Activated naive CD8-positive, alpha-beta T cell treated with anti-CD3 and anti-CD28 coated beads, Interleukin-2, amount 50 U/mL, for 24 hours (primary cell): ENCODE data around the gene OPRD1.
"Not testable (repeated sequence)": the region's sequence is repeated elsewhere in the genome, so short reads cannot be mapped to it uniquely, and the experiment has no call there.

Experiments
- ATAC-seq: fragments of 150-1000 bp; cut with Tn5 transposase; one replicate; pipeline ENCODE4 v1.10.0; 2021
- DNase-seq: peaks from one replicate; pipeline ENCODE4 v3.0.0; 2021
- H3K27ac Mint-ChIP-seq: one replicate; pipeline ENCODE4 v1.8.0; 2021; ENCODE audit warnings: mild to moderate bottlenecking, mixed read lengths
- H3K27me3 Mint-ChIP-seq: one replicate; pipeline ENCODE4 v1.8.0; 2021; ENCODE audit warnings: mixed read lengths
- H3K36me3 Mint-ChIP-seq: one replicate; pipeline ENCODE4 v1.8.0; 2021; ENCODE audit warnings: low read depth, mixed read lengths
- H3K4me1 Mint-ChIP-seq: one replicate; pipeline ENCODE4 v1.8.0; 2021; ENCODE audit warnings: mixed read lengths
- H3K4me3 Mint-ChIP-seq: one replicate; pipeline ENCODE4 v1.8.0; 2021; ENCODE audit warnings: mild to moderate bottlenecking, moderate library complexity, mixed read lengths
- H3K9me3 Mint-ChIP-seq: one replicate; pipeline ENCODE4 v1.8.0; 2021; ENCODE audit warnings: mixed read lengths

The OPRD1 gene

DNA sequence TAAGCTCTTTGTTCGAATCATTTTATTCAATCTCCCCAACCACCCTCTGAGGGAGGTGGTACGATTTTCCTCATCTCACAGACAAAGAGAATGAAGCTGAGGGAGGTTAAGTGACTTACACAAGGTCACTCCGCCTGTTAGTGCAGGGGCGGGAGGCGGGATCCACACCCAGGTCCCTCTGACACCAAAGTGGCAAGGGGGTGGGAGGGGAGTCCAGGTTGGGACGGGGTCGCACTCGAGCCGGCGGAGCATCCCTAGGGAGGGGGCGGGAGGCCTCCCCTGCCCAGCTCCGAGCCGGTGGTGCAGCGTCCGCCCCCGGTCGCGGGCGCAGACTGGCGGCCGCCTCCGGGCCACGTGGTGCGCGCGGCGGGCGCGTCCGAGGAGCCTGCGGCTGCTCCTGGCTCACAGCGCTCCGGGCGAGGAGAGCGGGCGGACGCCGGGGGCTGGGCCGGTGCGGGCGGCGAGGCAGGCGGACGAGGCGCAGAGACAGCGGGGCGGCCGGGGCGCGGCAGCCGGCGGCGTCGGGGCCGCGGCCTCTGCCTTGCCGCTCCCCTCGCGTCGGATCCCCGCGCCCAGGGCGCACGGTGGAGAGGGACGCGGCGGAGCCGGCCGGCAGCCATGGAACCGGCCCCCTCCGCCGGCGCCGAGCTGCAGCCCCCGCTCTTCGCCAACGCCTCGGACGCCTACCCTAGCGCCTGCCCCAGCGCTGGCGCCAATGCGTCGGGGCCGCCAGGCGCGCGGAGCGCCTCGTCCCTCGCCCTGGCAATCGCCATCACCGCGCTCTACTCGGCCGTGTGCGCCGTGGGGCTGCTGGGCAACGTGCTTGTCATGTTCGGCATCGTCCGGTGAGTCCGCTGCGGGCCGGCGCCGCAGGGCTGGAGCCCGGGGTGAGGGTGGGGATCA lies at the start of gene OPRD1:
TSS of gene OPRD1 (plus strand) at position 405 of the 903 bp plus-strand sequence. CDS start at position 619, 214 bp downstream.
- peak; percentile 7 for ATAC-seq
- Mint-ChIP-seq H3K36me3 (no peaks in the 10 kb centered on the region), H3K4me1 (peaks cover 4% of the 10 kb centered on the region), H3K27me3 (peaks cover 60% of the 10 kb centered on the region), H3K27ac (no peak within 1 kb of the TSS), H3K9me3 (no peaks in the 10 kb centered on the region), H3K4me3 (no peak within 1 kb of the TSS)
- DNase-seq: no peak

DNA sequence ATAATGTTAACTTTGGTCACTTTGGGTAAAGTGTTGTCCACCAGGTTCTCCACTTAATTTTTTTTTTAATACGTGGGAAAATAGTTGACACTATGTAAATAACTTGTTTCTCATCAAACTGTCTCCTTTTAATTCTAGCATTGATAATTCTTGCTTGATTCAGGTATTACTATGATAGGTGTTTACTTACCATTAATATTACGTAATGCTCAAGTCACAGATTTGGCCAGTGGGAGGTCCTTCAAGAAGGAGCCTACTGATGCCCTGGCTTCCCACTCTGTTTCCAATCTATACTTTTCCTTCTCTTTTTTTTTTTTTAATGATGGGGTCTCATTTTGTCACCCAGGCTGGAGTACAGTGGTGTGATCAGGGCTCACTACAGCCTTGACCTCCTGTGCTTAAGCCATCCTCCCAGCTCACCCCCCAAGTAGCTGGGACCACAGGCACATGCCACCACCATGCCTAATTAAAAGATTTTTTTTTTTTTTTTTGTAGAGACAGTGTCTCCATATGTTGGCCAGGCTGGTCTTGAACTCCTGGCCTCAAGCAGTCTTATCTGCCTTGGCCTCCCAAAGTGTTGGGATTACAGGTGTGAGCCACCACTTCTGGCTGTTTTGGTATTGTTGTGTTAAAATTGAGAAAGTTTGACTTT lies 45.3 kb upstream of the OPRD1 start:
- Mint-ChIP-seq H3K36me3 (peaks cover 33% of the 10 kb centered on the region), H3K27me3 (no peaks in the 10 kb centered on the region), H3K27ac (no peak overlapping the region), H3K9me3 (no peaks in the 10 kb centered on the region), H3K4me3 (no peak overlapping the region), H3K4me1 (peaks cover 4% of the 10 kb centered on the region)
- ATAC-seq (no peak), DNase-seq (no peak)

DNA sequence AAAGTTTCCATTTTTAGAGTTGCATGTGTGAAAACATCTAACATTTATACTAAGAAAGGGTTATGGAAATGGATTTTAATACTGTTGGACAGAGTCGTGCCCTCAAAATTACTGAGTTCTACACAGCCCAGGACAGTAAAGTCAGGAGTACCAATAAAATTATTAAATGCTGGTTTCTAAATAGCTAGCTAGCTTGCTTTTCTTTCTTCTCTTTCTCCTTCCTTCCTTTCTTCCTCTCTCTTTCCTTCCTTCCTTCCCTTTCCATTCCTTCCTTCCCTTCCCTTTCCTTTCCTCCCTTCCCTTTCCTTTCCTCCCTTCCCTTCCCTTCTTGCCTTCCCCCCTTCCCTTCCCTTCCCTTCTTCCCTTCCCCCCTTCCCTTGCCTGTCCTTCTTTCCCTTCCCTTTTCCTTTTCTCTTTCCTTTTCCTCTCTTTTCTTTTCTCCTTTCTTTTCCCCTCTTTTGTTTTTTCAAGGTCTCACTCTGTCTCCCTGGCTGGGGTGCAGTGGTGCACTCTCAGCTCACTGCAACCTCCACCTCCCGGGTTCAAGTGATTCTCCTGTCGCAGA lies 41.3 kb upstream of the OPRD1 start:
- peaks cover 28% of the 10 kb centered on the region for H3K36me3 Mint-ChIP-seq
- ATAC-seq (no peak), DNase-seq (no peak)
- H3K27ac Mint-ChIP-seq: no peak overlapping the region
- H3K4me3 Mint-ChIP-seq: no peak overlapping the region
- H3K27me3 Mint-ChIP-seq: no peaks in the 10 kb centered on the region
- no peaks in the 10 kb centered on the region for H3K9me3 Mint-ChIP-seq
- H3K4me1 Mint-ChIP-seq: peaks cover 5% of the 10 kb centered on the region

DNA sequence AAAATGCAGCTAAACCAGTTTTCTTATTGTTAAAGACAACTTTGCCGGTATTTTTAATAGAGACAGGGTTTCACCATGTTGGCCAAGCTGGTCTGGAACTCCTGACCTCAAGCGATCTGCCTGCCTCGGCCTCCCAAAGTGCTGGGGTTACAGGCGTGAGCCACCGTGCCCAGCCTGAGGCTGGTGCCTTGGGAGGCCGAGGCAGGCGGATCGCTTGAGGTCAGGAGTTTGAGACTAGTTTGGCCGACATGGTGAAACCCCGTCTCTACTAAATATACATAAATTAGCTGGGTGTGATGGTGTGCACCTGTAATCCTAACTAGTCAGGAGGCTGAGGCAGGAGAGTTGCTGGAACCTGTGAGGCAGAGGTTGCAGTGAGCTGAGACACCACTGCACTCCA lies 40.0 kb upstream of the OPRD1 start:
- not testable (repeated sequence) for ATAC-seq, H3K9me3 Mint-ChIP-seq, H3K4me3 Mint-ChIP-seq

DNA sequence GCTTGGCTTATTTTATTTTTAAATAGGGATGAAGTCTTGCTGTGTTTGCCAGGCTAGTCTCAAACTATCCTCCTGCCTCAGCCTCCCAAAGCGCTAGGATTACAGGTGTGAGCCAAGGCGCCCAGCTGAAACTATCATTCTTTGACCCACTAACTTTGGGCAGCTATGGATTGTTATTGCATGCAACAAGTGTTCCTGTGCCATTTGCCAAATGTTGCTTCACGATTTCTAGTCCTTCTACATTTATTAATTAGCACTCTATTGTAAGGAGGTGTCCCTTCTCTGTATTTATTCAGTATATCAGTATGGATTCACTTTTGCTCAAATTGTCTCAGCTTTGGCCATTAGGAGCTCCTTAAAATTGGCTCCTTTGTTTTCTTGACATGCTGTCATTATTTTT lies 38.9 kb upstream of the OPRD1 start:
- Mint-ChIP-seq H3K4me3 (no peak overlapping the region), H3K4me1 (peaks cover 5% of the 10 kb centered on the region), H3K27me3 (no peaks in the 10 kb centered on the region), H3K9me3 (no peaks in the 10 kb centered on the region), H3K36me3 (peaks cover 18% of the 10 kb centered on the region), H3K27ac (no peak overlapping the region)
- ATAC-seq (no peak), DNase-seq (no peak)

More for the DNA sequence above, 40.0 kb upstream of the OPRD1 start:
- not testable (repeated sequence) for H3K4me1 Mint-ChIP-seq, H3K27me3 Mint-ChIP-seq, H3K27ac Mint-ChIP-seq, DNase-seq
- peaks cover 22% of the 10 kb centered on the region for H3K36me3 Mint-ChIP-seq

DNA sequence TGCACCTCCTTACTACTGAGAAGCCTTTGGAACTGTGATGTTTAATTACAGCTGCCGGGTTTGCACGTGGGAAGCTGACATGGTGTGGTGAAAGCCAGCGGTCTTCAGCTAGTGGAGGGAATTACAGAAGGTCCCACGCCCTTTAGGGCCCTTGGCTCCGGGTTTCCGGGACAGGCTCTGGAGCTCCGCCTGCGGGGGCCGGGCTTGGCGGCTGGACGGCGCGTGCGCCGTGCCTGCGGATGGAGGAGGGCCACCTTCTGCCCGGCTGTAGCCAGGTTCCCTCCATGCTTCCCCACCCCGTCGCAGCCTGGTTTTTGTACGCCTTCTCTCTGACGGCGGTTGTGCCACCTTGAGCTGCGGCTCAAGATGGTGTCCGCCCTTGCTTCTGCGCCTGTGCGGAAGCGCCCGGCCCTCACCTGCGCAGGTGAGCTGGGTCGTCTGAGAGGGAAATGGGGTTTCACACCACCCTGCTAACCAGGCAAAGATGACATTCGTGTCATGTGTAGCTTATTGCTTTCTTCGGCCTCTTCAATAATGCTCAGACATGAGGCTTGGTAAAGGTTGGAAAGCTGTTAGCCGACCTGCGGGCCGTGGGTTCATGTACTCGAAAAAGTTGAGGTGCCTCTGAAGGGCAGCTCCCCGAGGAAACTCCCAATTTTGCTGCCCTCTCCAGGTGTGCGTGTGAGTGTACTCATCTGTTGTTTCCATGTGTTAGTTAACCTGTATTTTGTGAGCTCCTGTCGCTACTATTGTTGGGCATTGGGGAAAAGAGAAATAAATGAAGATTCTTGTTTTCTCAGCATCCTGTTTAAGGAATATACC lies 36.6 kb upstream of the OPRD1 start:
- H3K27me3 Mint-ChIP-seq: no peaks in the 10 kb centered on the region
- peak overlapping the region; percentile 57 for H3K4me3 Mint-ChIP-seq
- peaks cover 5% of the 10 kb centered on the region for H3K4me1 Mint-ChIP-seq
- peak; percentile 72 for DNase-seq
- peak; percentile 89 for ATAC-seq
- H3K27ac Mint-ChIP-seq: peak overlapping the region; percentile 12
- H3K36me3 Mint-ChIP-seq: peaks cover 3% of the 10 kb centered on the region
- H3K9me3 Mint-ChIP-seq: no peaks in the 10 kb centered on the region

DNA sequence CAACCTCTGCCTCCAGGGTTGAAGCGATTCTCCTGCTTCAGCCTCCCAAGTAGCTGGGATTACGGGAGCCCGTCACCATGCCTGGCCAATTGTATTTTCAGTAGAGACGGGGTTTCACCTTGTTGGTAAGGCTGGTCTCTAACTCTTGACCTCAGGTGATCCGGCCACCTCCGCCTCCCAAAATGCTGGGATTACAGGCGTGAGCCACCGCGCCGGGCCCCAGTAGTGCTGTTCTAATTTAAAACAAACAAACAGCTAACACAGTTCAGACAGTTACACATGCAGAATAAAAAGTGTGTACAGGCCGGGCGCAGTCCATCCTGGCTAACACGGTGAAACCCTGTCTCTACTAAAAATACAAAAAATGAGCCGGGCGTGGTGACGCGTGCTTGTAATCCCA lies 35.6 kb upstream of the OPRD1 start:
- DNase-seq (no peak), ATAC-seq (no peak)
- no peak overlapping the region for H3K27ac Mint-ChIP-seq
- peaks cover 5% of the 10 kb centered on the region for H3K4me1 Mint-ChIP-seq
- H3K9me3 Mint-ChIP-seq: no peaks in the 10 kb centered on the region
- H3K36me3 Mint-ChIP-seq: peaks cover 3% of the 10 kb centered on the region
- no peaks in the 10 kb centered on the region for H3K27me3 Mint-ChIP-seq
- H3K4me3 Mint-ChIP-seq: no peak overlapping the region

DNA sequence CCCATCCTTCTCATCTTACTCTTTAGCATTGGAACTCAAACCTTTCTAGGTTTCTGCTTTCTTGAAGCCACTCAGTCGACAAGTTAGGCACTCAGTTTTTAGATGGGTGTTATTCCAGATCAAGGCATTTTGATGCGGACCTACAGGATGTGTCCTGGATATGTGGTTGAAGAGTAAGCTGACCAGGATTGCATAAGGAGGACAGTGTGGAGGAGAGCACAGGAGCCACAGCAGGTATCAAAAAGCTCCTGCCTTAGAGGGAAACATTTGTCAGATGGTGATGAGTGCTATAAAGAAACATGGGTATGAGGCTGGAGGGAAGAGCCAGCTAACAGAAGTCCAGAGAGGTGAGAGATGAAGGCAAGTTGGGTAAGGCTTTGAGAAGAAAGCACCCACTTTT lies 33.9 kb upstream of the OPRD1 start:
- H3K4me1 Mint-ChIP-seq: peaks cover 5% of the 10 kb centered on the region
- H3K27ac Mint-ChIP-seq: no peak overlapping the region
- DNase-seq: no peak
- ATAC-seq: no peak
- H3K4me3 Mint-ChIP-seq: no peak overlapping the region
- no peaks in the 10 kb centered on the region for H3K27me3 Mint-ChIP-seq
- H3K9me3 Mint-ChIP-seq: no peaks in the 10 kb centered on the region
- peaks cover 3% of the 10 kb centered on the region for H3K36me3 Mint-ChIP-seq

DNA sequence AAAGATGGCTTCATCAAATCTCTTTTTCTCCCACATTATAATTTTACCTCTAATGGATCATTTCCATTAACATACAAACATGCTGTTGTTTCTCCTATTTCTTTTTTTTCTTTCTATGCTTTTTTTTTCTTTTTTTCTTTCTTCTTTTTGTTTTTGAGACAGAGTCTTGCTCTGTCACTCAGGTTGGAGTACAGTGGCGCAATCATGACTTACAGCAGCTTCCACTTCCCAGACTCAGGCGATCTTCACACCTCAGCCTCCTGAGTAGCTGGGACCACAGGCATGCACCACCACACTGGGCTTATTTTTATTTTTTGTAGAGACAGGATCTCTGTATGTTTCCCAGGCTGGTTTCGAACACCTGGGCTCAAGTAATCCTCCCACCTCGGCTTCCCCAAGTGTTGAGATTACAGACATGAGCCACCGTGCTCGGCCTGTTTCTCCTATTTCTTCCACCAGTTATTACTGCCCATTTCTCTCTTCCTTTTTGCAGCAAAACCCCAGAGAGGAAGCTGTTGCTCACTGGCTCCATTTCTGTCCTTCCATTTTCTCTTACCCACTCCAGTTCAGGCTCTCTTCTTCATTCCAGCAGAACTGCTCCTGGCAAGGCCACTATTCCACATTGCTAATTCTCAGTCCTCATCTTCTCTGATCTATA lies 32.1 kb upstream of the OPRD1 start:
- Mint-ChIP-seq H3K27me3 (no peaks in the 10 kb centered on the region), H3K9me3 (no peaks in the 10 kb centered on the region), H3K36me3 (no peaks in the 10 kb centered on the region), H3K4me1 (peaks cover 2% of the 10 kb centered on the region), H3K27ac (no peak overlapping the region), H3K4me3 (no peak overlapping the region)
- DNase-seq (no peak), ATAC-seq (no peak)

DNA sequence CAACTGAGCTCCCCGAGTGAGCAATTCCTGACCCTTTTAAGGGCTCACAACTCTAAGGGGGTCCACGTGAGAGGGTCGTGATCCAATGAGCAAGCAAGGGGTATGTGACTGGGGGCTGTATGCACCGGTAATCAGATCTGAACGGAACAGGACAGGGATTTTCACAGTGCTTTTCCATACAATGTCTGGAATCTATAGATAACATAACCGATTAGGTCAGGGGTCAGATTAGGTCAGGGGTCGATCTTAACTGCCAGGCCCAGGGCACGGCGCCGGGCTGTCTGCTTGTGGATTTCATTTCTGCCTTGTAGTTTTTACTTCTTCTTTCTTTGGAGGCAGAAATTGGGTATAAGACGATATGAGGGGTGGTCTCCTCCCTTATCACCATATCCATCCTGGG lies 30.7 kb upstream of the OPRD1 start:
- Mint-ChIP-seq H3K27me3 (peaks cover 1% of the 10 kb centered on the region), H3K4me3 (no peak overlapping the region), H3K27ac (no peak overlapping the region), H3K4me1 (peaks cover 6% of the 10 kb centered on the region), H3K9me3 (no peaks in the 10 kb centered on the region), H3K36me3 (no peaks in the 10 kb centered on the region)
- DNase-seq (no peak), ATAC-seq (no peak)

DNA sequence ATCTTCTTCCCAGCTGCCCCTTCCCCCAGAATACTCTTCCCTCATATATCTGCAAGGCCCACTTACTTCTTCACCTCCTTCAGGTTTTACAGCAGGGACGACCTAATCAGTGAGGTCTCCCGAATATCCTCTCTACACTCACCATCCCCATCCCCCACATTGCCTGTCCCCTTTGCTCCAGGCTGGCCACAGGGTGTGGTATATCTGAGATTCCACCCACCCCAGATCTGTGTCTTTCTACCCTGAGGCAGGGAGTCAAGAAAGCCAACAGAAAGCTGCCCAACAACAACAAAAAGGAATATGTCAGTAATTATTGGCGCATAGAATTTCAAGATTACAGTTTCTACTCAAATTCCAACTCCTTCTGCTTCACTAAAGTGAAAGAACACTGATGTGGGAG lies 30.0 kb upstream of the OPRD1 start:
- Mint-ChIP-seq H3K36me3 (no peaks in the 10 kb centered on the region), H3K4me3 (no peak overlapping the region), H3K9me3 (no peaks in the 10 kb centered on the region), H3K27ac (no peak overlapping the region), H3K27me3 (peaks cover 1% of the 10 kb centered on the region), H3K4me1 (peaks cover 6% of the 10 kb centered on the region)
- no peak for DNase-seq
- no peak for ATAC-seq

DNA sequence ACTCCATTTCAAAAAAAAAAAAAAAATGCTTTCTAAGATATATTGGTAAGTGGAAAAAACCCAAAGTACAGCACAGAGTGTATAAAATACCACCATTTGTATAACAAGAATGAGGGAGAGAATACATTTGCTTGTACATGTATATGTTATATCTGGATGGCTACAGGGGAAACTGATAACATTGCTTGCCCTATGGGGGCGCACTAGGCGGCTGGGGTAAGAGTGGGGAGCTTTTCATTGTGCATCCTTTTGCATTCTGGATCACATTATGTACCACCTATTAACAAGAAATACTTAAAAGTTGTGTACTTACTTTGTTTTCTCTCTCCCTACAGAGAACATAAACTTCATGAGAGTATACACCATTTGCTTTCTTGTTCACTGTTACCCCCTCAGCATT lies 28.6 kb upstream of the OPRD1 start:
- ATAC-seq (no peak), DNase-seq (no peak)
- no peaks in the 10 kb centered on the region for H3K36me3 Mint-ChIP-seq
- no peaks in the 10 kb centered on the region for H3K9me3 Mint-ChIP-seq
- H3K27me3 Mint-ChIP-seq: peaks cover 1% of the 10 kb centered on the region
- no peak overlapping the region for H3K4me3 Mint-ChIP-seq
- H3K27ac Mint-ChIP-seq: no peak overlapping the region
- H3K4me1 Mint-ChIP-seq: peaks cover 6% of the 10 kb centered on the region

DNA sequence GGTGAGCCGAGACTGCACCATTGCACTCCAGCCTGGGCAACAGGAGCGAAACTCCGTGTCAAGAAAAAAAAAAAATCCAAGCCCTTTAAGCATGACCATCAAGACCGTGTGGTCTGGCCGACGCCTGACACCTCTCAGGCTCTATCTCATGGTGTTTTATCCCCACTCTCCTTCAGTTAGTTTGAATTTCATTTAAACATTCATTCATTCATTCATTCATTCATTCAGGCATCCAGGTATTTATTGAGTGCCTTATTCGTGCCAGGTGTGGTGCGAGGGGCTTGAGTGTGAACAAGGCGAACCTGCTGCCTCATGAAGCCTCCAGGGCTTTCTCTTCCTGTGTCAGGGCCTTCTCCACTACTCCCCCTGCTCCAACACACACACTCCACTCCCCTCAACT lies 22.6 kb upstream of the OPRD1 start:
- Mint-ChIP-seq H3K4me1 (peaks cover 6% of the 10 kb centered on the region), H3K36me3 (no peaks in the 10 kb centered on the region), H3K4me3 (no peak overlapping the region), H3K27me3 (peaks cover 1% of the 10 kb centered on the region), H3K9me3 (no peaks in the 10 kb centered on the region), H3K27ac (no peak overlapping the region)
- ATAC-seq (no peak), DNase-seq (no peak)

DNA sequence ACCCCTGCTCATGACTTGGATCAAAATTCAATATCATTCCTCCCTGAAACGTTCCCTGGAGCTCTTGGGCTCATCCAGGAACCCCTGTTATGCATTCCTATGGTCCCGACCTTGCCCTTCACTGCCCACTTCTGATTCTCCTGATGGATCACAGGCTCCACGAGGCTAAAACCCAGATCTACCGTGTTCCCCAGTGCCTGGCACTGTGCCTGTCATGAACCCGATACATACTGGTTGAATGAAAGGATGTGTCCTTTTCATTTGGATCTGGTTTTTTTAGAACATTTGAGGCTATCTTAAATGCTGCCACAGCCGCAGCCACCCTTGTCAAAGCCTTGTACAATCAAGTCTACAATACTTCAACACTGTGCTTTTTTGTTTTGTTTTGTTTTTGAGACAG lies 22.2 kb upstream of the OPRD1 start:
- ATAC-seq (no peak), DNase-seq (no peak)
- no peak overlapping the region for H3K4me3 Mint-ChIP-seq
- no peak overlapping the region for H3K27ac Mint-ChIP-seq
- peaks cover 6% of the 10 kb centered on the region for H3K4me1 Mint-ChIP-seq
- peaks cover 1% of the 10 kb centered on the region for H3K27me3 Mint-ChIP-seq
- no peaks in the 10 kb centered on the region for H3K36me3 Mint-ChIP-seq
- no peaks in the 10 kb centered on the region for H3K9me3 Mint-ChIP-seq
